Measurements from ENCODE around the gene FKBP5.
"Not testable (repeated sequence)": the region's sequence is repeated elsewhere in the genome, so short reads cannot be mapped to it uniquely, and the experiment has no call there.

The FKBP5 gene

GRCh38 chr6:35691027-35691824 lies 2.5 kb upstream of the FKBP5 start:
- in situ Hi-C loops (cut with MboI; ENCODE audit: low sequenced_read_pairs): no loop called here

DNA sequence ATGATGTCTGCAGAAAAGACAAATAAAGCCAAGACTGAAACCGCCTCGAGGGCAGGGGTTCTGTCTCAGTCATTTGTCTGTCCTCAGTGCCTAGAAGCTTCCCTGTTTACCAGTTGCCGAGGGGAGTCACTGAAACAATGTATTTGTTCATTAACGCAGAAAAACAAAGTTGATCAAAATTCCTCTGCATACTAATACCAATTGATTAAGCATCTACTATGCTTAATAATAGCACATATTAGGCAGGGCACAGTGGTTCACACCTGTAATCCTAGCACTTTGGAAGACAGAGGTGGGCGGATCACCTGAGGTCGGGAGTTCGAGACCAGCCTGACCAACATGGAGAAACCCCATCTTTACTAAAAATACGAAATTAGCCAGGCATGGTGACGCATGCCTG lies 1.8 kb upstream of the FKBP5 start:
- in situ Hi-C loops (cut with MboI; ENCODE audit: low sequenced_read_pairs): no loop called here

DNA sequence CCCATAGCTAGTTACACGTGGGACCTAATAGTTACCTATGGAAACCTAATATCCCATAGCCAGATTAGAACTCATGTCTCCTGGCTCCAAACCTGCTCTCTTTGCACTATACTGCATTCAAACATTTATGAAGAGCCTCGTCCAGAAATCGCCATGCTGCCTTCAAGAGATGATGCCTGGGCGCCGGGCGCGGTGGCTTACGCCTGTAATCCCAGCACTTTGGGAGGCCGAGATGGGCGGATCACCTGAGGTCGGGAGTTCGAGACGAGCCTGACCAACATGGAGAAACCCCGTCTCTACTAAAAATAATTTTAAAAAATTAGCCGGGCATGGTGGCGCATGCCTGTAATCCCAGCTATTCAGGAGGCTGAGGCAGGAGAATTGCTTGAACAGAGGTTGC lies 1.3 kb upstream of the FKBP5 start:
- in situ Hi-C loops (cut with MboI; ENCODE audit: low sequenced_read_pairs): not testable (repeated sequence)

DNA sequence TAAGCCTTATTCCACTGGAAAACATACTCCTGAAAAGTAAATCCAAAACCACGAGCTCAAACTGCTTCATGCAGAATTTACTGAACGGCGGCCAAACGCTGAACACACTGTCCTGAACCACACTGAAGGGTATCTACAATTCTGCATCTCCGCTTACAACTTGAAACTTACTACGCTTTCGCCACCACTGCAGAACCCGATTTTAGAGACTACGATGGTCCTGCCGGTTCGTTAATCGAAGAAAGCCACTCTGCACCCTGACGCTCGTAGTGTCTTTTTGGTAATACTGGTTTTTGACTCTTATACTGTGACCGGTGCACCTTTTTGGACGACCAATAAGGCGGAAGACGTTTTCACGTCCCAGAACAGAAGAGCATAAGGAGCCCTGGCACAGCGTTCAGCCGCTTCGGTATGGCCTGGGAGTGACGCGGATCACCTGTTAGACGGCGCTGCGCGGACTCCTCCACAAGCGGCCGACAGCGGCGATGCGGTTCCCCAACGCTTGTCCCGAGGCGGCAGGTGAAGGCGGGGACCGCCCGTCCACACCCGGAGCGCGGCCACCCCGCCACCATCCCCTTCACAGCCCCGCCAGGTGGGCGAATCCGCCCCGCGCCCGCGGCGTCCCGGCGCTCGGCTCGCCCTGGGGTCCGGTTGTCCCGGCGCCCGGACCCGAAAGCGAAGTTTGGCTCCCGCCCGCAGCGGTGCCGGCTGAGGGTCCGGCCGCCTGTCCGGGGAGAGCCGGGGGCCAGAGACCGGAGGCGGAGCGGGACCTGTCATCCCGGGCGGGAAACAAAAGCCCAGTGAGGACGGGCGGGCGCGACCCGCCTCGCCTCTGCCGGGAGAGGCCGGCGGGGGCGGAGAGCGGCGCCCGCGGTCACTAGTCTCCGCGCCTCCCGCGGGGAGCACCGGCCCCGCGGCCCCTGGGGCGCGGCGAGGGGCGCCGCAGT lies 784 bp downstream of the FKBP5 start:
- in situ Hi-C loops (cut with MboI; ENCODE audit: low sequenced_read_pairs): no loop called here

- in situ Hi-C loops (cut with MboI; ENCODE audit: low sequenced_read_pairs): no loop called here
Measured at GRCh38 chr6:35686873-35687555, 1.7 kb downstream of the FKBP5 start.

GRCh38 chr6:35686436-35686835 lies 2.3 kb downstream of the FKBP5 start:
- in situ Hi-C loops (cut with MboI; ENCODE audit: low sequenced_read_pairs): no loop called here

DNA sequence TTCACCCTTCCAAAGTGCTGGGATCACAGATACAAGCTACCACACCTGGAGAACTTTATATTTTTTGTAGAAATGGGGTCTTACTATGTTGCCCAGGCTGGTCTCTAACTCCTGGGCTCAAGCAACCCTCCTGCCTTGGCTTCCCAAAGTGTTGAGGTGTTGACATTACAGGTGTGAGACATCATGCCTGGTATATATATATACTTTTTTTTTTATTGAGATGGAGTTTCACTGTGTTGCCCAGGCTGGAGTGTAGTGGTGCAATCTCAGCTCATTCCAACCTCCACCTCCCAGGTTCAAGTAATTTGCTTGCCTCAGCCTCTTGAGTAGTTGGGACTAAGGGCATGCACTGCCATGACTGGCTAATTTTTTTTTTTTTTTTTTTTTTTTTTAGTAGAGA lies 5.4 kb downstream of the FKBP5 start:
- in situ Hi-C loops (cut with MboI; ENCODE audit: low sequenced_read_pairs): no loop called here

DNA sequence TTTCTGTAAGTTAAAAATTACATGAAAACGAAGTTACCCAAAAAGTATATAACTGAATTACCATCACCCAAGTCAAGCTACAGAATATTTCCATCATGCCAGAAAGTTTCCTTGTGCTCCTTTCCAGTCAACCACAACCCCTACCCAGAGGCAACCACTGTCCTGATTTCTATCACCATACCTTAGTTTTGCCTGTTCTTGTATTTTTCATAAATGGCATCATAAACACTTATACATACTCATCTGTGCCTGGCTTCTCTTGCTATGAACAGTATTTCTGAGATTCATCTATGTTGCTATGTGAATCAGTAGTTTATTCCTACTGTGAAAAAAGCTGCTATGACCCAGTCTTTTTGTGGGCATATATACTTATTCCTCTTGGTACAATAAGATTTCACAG lies 7.4 kb downstream of the FKBP5 start:
- in situ Hi-C loops (cut with MboI; ENCODE audit: low sequenced_read_pairs): no loop called here

GRCh38 chr6:35679399-35679798 lies 9.3 kb downstream of the FKBP5 start:
- in situ Hi-C loops (cut with MboI; ENCODE audit: low sequenced_read_pairs): no loop called here

DNA sequence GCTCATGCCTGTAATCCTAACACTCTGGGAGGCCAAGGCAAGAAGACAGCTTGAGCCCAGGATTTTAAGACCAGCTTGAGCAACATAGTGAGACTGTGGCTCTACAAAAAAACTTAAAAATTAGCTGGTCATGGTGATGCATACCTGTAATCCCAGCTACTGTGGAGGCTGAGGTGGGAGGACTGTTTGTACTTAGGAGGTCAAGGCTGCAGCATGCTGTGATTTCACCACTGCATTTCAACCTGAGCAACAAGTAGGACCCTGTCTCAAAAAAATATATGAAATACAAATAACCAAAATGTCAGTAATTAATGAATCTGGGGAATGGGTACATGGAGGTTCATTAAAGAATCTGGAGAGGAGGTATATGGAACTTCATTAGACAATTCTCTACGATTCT lies 9.9 kb downstream of the FKBP5 start:
- in situ Hi-C loops (cut with MboI; ENCODE audit: low sequenced_read_pairs): no loop called here

- in situ Hi-C loops (cut with MboI; ENCODE audit: low sequenced_read_pairs): no loop called here
Measured at GRCh38 chr6:35678021-35678654, 10.6 kb downstream of the FKBP5 start.

GRCh38 chr6:35677456-35677855 lies 11.3 kb downstream of the FKBP5 start:
- in situ Hi-C loops (cut with MboI; ENCODE audit: low sequenced_read_pairs): no loop called here

GRCh38 chr6:35675871-35676459 lies 12.8 kb downstream of the FKBP5 start:
- in situ Hi-C loops (cut with MboI; ENCODE audit: low sequenced_read_pairs): no loop called here

DNA sequence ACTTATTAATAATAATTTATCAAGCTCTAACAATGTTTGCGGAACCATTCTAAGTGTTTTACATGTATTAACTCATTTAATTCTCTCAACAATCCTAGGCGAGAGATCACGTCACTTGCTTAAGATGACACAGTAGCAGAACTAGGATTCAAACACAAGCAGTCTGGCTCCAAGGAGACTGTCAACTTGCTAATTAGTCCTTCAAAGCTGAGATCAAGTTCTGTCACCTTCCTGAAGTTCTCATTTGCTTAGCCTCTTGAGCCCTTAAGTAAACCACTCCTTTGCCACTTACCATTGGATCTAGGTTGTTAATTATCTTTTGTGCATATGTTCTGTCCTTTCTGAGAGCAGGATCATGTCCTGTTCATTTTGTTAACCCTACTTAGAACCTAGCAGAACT lies 14.1 kb downstream of the FKBP5 start:
- in situ Hi-C loops (cut with MboI; ENCODE audit: low sequenced_read_pairs): no loop called here

- in situ Hi-C loops (cut with MboI; ENCODE audit: low sequenced_read_pairs): no loop called here
Measured at GRCh38 chr6:35673755-35674154, 15.0 kb downstream of the FKBP5 start.

DNA sequence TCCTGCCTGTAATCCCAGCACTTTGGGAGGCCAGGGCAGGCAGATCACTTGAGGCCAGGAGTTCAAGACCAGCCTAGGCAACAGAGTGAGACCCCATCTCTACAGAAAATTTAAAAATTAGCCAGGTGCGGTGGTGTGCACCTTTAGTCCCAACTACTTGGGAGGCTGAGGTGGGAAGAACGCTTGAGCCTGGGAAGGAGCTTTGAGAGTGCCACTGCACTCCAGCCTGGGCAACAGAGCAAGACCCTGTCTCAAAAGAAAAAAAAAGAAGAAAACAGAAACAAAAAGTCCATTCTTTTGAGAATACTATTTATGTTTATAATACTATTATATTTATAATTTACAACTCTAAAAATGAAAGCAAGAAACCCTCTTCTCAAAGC lies 15.4 kb downstream of the FKBP5 start:
- in situ Hi-C loops (cut with MboI; ENCODE audit: low sequenced_read_pairs): not testable (repeated sequence)

GRCh38 chr6:35670453-35670852 lies 18.3 kb downstream of the FKBP5 start:
- in situ Hi-C loops (cut with MboI; ENCODE audit: low sequenced_read_pairs): not testable (repeated sequence)

- in situ Hi-C loops (cut with MboI; ENCODE audit: low sequenced_read_pairs): no loop called here
Measured at GRCh38 chr6:35669451-35670045, 19.2 kb downstream of the FKBP5 start.

GRCh38 chr6:35668744-35669450 lies 19.8 kb downstream of the FKBP5 start:
- in situ Hi-C loops (cut with MboI; ENCODE audit: low sequenced_read_pairs): no loop called here

GRCh38 chr6:35668096-35668495 lies 20.6 kb downstream of the FKBP5 start:
- in situ Hi-C loops (cut with MboI; ENCODE audit: low sequenced_read_pairs): no loop called here
